Measurements from ENCODE around the gene MAD1L1.

Gene MAD1L1

DNA sequence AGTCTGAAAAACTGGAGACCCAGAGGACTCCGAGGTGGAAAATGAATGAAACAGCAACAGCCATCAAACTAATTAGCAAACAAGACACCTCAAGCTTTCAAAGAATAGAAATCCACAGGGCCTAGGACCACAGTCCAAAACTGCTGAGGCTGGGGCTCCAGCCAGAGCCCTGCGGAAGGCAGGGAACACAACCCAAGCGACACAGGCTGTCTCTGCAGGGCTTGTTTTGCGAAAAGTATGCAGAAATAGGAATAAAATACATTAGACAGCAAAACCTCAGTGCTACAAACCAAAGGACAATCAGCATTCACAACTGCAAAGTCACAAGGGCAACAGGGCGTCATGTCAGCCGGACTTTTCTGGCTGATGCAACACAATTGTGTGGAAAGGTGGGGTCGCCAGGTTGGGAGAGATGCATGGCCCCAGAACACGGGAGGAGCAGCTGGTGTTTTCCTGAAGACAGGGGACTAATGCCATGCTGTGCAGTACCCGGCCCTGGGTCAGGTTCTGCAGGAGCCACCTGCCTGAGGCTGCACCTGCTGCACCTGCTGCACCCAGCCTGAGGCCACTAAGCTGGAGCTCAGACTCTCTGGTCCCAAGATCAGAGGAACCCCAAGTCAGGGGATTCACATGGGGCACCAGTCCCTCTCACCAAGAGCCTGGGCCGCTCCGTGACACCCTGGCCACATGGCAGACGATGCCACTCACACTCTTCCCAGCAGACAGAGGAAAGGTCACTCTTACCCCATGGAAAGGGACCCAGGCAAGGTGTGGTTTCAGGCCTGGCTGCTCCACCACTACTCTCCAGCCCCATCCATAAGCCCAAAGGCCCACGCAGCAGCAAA lies 74.2 kb downstream of the MAD1L1 start:
- no peak for DNase-seq (ENCODE audit: low read depth in 2 of 2)

- no peak for DNase-seq (ENCODE audit: low read depth in 2 of 2)
Measured at GRCh38 chr7:2157473-2158279, 75.1 kb downstream of the MAD1L1 start.

DNA sequence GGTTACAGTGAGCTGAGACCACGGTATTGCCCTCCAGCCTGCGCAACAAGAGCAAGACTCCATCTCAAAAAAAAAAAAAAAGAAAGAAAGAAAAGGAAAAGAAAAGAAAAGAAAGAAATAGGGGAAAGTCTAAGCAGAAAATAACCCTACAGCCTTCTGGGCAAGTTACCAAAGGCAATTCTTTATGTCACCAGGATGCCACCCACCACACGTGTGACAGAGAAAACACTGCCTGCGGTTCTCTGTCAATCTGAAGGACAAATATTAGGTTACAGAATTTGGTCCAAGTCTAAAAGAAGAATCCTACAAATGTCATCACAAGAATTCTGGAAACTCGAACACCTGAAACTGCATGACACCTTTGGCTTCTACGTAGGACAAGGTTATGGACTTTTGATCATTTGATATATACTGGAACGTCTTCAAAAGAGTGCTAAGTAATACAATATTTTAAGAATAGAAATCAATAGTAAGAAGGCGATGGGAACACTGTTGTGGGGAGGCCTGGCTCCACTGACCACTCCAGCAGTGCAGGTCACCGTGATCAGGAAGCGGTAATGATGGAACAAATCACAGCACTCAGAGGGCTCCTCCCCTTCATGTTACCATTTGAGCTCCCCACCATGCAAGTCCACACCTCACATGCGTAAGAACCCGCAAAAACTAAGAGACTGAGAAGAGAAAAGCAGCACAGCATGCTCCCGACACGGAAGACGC lies 75.8 kb downstream of the MAD1L1 start:
- DNase-seq (ENCODE audit: low read depth in 2 of 2), result no peak

- no peak for DNase-seq (ENCODE audit: low read depth in 2 of 2)
Measured at GRCh38 chr7:2154831-2155230, 77.9 kb downstream of the MAD1L1 start.

DNA sequence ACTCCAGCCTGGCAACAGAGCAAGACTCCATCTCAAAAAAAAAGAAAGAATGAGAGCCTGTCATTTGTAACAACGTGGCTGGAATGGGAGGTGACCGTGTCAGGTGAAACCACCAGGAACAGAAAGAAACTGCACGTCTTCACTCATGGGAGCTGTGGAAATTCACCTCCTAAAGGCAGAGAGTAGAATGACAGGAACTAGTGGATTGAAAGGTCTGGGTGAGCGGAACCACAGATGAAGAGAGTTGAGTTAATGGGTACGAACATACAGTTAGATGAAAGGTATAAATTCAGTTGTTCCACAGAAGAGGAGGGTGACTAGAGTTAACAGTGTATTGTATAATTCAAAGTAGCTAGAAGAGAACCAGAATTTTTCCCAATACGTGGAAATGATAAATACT lies 78.6 kb downstream of the MAD1L1 start:
- no peak for DNase-seq (ENCODE audit: low read depth in 2 of 2)

DNA sequence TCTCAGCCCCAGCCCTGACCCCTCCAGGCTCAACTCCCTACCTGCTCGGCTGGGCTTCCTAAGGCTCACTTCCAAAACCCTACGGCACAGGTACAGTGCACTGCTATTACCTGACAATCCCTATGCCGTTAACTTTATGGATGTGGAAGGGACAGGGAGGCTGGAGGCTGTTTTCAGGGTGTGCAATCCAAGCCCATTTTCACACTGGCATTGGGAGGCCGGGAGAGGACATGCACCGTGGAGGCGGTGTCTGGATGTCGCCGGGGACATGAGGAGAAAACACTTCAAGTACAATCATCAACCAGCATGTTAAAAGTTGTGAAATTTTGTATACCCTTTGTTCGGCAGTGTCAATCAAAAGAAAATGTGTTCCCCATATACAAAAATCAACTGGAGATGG lies 80.1 kb downstream of the MAD1L1 start:
- DNase-seq (ENCODE audit: low read depth in 2 of 2), result no peak

GRCh38 chr7:2151801-2152612 lies 80.7 kb downstream of the MAD1L1 start:
- no peak for DNase-seq (ENCODE audit: low read depth in 2 of 2)

DNA sequence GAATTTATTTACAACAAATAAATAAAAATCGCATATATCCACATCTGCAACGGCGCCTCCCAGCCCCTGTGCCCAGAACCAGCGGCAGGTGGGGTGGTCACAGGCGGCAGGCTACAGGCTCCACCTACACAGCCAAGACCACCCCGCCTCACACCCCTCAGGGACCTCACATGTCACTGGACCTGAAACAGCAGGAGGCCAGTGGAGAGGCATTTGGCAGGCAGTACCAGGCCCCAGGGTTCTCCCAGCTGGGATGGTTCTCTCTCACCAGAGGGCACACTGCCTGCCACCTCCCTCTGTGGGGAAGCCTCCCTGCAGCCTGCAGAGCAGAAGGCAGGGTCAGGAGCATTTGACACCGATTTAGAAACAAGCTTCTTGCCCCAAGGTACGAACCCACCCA lies 81.5 kb downstream of the MAD1L1 start:
- DNase-seq (ENCODE audit: low read depth in 2 of 2), result no peak

DNA sequence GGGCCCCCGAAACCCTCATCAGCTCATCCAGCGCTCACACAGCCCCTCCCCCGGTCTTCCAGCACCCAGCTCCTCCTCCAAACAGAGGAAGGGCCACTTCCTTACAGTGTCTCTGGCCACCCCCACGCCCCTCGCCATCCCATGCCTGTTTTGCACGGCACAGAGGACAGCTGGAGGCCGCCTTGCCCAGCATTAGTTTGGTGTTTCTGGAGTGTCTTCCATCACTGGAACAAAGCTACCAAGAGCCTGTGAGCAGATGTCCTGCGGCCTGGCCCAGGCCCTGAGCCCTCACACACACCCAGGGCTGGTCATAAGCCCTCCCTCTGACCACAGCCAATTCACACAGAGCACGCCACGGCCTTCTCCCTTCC lies 82.3 kb downstream of the MAD1L1 start:
- no peak for DNase-seq (ENCODE audit: low read depth in 2 of 2)

DNA sequence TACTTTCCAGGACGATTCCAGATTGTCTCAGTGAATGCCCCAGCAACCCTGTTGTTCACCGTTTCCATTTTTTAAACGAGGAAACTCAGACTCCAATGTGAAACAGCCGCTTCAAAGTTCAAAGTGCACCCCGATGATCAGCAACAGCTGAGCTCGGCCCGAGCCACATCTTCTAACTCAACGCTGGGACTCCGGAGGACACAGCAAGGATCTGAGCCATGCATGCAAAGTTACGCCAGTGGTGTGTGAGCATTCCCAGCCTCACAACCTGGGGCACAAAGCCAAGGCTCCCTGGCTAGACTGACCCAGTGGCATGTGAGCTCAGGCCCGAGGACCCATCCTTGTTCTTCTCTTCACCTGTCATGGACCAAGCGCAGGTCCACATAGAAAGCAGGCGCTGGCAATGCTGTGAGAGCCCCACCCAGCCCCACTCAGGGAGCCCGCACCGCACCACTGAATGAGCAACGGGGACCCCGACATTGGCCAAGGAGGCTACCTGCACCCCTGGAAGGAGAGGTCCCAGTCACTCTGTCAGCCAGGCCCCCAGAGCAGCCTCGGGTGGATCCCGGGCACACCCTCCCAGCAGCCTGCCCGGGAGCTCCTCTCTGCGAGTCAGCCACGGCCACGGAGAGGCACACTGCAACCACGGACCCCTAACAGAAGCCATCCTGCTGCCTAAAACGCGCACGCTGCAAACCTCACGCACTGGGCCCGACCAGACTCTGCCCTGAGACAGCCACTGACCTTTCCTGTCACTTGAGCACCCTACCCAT lies 82.9 kb downstream of the MAD1L1 start:
- no peak for DNase-seq (ENCODE audit: low read depth in 2 of 2)

DNA sequence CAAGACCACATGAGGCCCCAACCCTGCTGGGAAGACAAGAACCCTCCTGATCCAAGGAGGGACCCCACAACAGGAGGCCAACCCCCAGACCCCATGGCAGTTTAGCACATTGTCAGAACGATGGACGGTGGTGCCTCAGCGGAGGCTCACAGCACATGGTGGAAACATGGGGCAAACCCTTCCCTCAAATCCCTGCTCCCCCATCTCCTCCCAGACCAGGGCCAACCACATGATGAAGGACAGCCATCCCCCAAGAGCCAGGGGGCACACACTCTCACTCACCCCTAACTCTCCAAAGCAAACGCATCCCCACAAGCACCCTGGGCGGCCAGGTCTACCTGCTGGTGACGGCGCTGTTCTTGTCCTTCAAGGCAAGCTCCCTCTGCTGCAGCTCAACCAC lies 83.9 kb downstream of the MAD1L1 start:
- DNase-seq (ENCODE audit: low read depth in 2 of 2), result no peak

DNA sequence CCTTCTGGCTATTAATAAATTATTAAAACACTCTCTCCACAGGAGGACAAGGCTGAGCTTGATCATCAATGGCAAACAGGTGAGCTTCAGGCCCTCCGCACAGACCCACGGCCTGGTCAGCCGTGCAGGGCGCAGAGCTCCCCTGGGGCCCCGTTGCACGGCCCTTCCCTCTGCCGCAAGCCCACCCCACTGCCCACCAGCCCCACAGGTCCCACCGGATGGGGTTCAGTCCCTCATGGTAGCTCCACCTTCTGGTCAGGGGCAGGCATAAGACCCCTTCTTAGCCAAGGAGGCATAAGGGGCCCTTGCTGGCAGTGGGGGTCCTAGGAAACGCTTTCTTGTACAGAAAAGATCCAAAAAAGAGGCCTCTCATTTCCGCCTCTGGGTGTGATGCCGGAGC lies 84.6 kb downstream of the MAD1L1 start:
- no peak for DNase-seq (ENCODE audit: low read depth in 2 of 2)

DNA sequence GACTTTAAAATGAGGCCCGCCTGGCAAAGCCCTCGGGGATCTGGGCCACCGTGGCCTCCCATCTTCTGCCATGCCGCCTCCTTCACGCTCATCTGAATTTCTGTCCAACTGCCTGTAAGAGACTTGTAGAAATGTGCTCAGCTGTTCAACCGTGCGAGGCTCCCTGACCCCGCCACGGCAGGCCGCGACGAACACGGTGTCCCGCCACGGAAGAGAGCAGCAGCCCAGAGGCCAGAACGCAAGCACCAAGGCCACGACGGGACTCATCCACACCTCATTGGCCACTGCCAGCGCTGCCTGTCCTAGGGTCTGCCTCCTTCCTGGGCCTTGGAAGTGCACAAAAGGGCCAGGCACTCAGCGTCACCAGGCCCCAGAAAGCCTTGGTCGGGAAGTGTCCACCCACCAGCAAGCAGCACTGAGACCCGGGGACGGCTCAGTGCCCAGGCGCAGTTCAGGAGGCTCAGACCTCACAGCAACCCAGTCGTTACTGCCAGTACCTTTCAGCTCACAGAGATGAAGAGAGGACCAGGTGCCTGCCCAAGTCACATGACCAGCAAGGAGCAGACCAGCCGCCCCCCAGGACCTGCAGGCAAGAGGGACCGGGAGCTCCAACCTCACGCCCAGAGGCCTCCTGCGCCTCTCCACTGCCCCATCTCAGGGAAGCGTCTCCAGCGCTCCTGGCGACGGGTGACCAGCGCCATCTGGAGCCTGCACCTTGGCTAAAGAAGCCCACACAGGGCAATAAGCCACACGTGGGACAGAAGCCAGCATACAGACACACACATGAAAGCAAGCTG lies 85.9 kb downstream of the MAD1L1 start:
- DNase-seq (ENCODE audit: low read depth in 2 of 2), result no peak

GRCh38 chr7:2145835-2146580 lies 86.7 kb downstream of the MAD1L1 start:
- no peak for DNase-seq (ENCODE audit: low read depth in 2 of 2)

GRCh38 chr7:2144926-2145325 lies 87.8 kb downstream of the MAD1L1 start:
- DNase-seq (ENCODE audit: low read depth in 2 of 2), result no peak

GRCh38 chr7:2143981-2144595 lies 88.7 kb downstream of the MAD1L1 start:
- no peak for DNase-seq (ENCODE audit: low read depth in 2 of 2)

- DNase-seq (ENCODE audit: low read depth in 2 of 2), result no peak
Measured at GRCh38 chr7:2143450-2143849, 89.3 kb downstream of the MAD1L1 start.

DNA sequence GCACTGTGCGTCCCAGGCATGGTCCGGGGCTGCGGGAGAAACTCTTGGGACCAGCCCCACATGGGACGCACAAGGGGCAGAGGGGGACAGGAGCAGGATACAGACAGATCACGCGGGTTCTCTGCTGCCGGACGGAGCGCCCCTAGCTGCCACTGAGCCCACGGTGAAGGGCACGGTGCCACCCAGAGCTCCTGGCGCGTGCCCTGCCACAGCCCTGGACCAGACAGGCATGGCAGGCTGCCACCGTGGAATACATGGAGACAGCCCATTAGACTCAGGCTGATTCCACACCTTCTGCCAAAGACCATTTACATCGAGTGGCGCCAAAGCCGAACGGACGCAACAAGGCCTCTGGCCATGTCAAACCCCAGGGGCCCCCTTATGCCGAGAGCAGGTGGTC lies 90.4 kb downstream of the MAD1L1 start:
- no peak for DNase-seq (ENCODE audit: low read depth in 2 of 2)

- no peak for DNase-seq (ENCODE audit: low read depth in 2 of 2)
Measured at GRCh38 chr7:2141651-2142050, 91.1 kb downstream of the MAD1L1 start.

All from stimulated activated CD8-positive, alpha-beta memory T cell treated with anti-CD3 and anti-CD28 coated beads, Interleukin-15, amount 100 ng/mL, for 48 hours (primary cell).